Sigmoid colon (tissue), 7 donors: ENCODE measurements around the gene NDUFA5. TPM values are rescaled to one million over a fixed set of nuclear protein-coding genes. Genes with fewer than 3 reads are reported as not detected.

ENCODE experiments used
- DNase-seq: peaks from one replicate; pipeline ENCODE4 v3.0.0-alpha.2; 2019
- H3K27ac ChIP-seq, 4 donors: fragments of 200-600 bp; sonication (generic); one replicate each; pipeline ENCODE4 v1.5.1; 2016 to 2019; ENCODE audit warnings: mild to moderate bottlenecking in 1 of 4
- H3K27me3 ChIP-seq, 3 donors: fragments of 200-600 bp; sonication (generic); one replicate each; pipeline ENCODE4 v1.5.1; 2019; ENCODE audit warnings: mild to moderate bottlenecking in 1 of 3
- H3K36me3 ChIP-seq, 4 donors: fragments of 200-600 bp; sonication (generic); one replicate each; pipeline ENCODE4 v1.5.1; 2016 to 2019
- H3K4me1 ChIP-seq, 4 donors: fragments of 200-600 bp; sonication (generic); one replicate each; pipeline ENCODE4 v1.5.1; 2017 to 2019
- H3K4me3 ChIP-seq, 4 donors: fragments of 200-600 bp; sonication (generic); one replicate each; pipeline ENCODE4 v1.5.1; 2017 to 2019; ENCODE audit warnings: mild to moderate bottlenecking in 2 of 4, moderate library complexity in 1 of 4
- H3K9me3 ChIP-seq, 4 donors: fragments of 200-600 bp in 3 of 4; sonication (generic) in 3 of 4; one replicate each; pipeline versions ENCODE4 v1.5.1 to v1.6.1; 2013 to 2019
- EP300 ChIP-seq, 4 donors: sonication (generic); formaldehyde crosslinking; IDR thresholded peaks; one replicate each; pipeline ENCODE4 v1.6.1; 2017; ENCODE audit warnings: antibody characterized with exemption in 4 of 4
- POLR2A ChIP-seq, 2 donors: fragments of 450-650 bp; IDR thresholded peaks; one replicate each; pipeline ENCODE4 v1.6.1; 2016; ENCODE audit warnings: antibody characterized with exemption in 2 of 2, mild to moderate bottlenecking in 2 of 2, moderate library complexity in 2 of 2
- POLR2AphosphoS5 ChIP-seq, 4 donors: sonication (generic); formaldehyde crosslinking; IDR thresholded peaks; one replicate each; pipeline ENCODE4 v1.6.1; 2017; ENCODE audit warnings: antibody characterized with exemption in 4 of 4
- WGBS, 2 donors: extraction: QIAGEN DNeasy Blood & Tissue Kit; methylation state at CpG; one replicate each; pipeline ENCODE4 v1.1.7; 2013; 5-methylcytosine and 5-hydroxymethylcytosine counted together
- intact Hi-C: fragments of 100-400 bp; cut with DNase I; formaldehyde crosslinking; loops from one replicate; pipeline ENCODE4 v1.15.1; 2023
- polyA plus RNA-seq, 3 donors: library from polyadenylated mRNA; stranded (reverse); fragments of 200-250 nt; gene quantifications; one replicate each; pipeline ENCODE4 v1.2.3, GENCODE V29; 2013
- total RNA-seq, 4 donors: library from RNA; depleted of rRNA; stranded (reverse); fragments of >200 nt; gene quantifications; one replicate each; pipeline ENCODE4 v1.1.0, GENCODE V29; 2016
- TF ChIP-seq, protein P1 (sequence below), 4 experiments: fragments of 450-650 bp in 3 of 4; fragments of 200-600 bp in 1 of 4; IDR thresholded peaks; one replicate each; pipeline ENCODE4 v1.5.1; 2016 to 2019; ENCODE audit warnings: antibody characterized with exemption in 4 of 4, mild to moderate bottlenecking in 3 of 4, moderate library complexity in 2 of 4
- donor health status: healthy with polysubstance abuse.
- donor health status: Bipolar disorder and iron deficiency.
- donor health status: healthy.

Gene NDUFA5
- total and polyA plus RNA-seq, 7 donors: 55.6 to 211 (median 97.4) TPM

DNA sequence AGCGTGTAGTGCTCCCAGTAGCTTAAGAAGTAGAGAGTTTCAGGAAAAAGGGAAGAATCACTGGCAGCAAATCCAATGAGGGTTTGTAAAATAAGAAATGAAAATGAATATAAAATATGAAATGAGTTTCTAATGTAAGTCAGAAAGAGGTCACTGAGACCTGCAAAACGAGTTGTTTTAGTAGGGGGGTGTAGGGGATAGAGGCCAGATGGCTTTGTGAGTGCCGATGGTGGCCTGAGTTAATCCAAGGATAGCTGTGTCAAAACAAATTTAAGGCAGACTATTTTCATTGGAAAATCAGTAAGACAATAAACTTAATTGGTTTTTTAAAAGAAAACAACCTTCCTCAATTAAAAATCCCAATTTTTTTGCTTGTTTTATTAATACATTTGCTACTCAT lies 43.3 kb upstream of the NDUFA5 start:
- H3K4me1 ChIP-seq: no peaks in the 10 kb centered on the region
- 63 to 70% methylated on average over 3 of the region's 3 CpGs for WGBS, 2 donors
- no peaks in the 10 kb centered on the region for H3K9me3 ChIP-seq
- intact Hi-C loops: no loop called here
- no peaks in the 10 kb centered on the region for H3K27me3 ChIP-seq
- H3K4me3 ChIP-seq: no peak overlapping the region
- DNase-seq: no peak
- H3K36me3 ChIP-seq: no peaks in the 10 kb centered on the region
- H3K27ac ChIP-seq: no peak overlapping the region
- TF ChIP-seq POLR2A (IDR thresholded peaks at IDR 0.05): no peak
- TF ChIP-seq, protein P1, sequence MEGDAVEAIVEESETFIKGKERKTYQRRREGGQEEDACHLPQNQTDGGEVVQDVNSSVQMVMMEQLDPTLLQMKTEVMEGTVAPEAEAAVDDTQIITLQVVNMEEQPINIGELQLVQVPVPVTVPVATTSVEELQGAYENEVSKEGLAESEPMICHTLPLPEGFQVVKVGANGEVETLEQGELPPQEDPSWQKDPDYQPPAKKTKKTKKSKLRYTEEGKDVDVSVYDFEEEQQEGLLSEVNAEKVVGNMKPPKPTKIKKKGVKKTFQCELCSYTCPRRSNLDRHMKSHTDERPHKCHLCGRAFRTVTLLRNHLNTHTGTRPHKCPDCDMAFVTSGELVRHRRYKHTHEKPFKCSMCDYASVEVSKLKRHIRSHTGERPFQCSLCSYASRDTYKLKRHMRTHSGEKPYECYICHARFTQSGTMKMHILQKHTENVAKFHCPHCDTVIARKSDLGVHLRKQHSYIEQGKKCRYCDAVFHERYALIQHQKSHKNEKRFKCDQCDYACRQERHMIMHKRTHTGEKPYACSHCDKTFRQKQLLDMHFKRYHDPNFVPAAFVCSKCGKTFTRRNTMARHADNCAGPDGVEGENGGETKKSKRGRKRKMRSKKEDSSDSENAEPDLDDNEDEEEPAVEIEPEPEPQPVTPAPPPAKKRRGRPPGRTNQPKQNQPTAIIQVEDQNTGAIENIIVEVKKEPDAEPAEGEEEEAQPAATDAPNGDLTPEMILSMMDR (IDR thresholded peaks at IDR 0.05): no peak
- TF ChIP-seq POLR2AphosphoS5 (IDR thresholded peaks at IDR 0.05): no peak
- TF ChIP-seq EP300 (IDR thresholded peaks at IDR 0.05): no peak

DNA sequence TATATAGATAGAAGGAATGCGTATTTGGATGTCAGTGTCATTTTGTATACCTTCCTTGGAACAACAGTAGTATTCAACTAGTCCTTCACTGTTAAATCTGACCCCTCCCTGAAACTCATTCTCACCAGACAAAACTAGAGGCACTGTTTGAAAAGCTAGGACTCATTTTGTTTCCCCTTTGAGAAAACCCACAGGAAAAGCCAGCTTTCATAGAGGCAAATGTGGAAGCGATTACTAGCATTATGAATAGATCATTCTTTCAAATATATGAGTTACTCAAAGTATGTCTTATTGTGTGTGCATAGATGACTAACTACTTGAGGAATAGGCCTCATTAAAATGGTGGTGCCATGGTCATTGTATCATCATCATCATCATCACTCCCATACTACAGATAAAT lies 42.1 kb upstream of the NDUFA5 start:
- DNase-seq: no peak
- no peaks in the 10 kb centered on the region for H3K9me3 ChIP-seq
- intact Hi-C loops: no loop called here
- H3K4me1 ChIP-seq: no peaks in the 10 kb centered on the region
- H3K27ac ChIP-seq: no peak overlapping the region
- 88 to 94% methylated on average over 2 of the region's 2 CpGs for WGBS, 2 donors
- no peaks in the 10 kb centered on the region for H3K36me3 ChIP-seq
- no peaks in the 10 kb centered on the region for H3K27me3 ChIP-seq
- TF ChIP-seq EP300 (IDR thresholded peaks at IDR 0.05) (no peak), POLR2A (IDR thresholded peaks at IDR 0.05) (no peak), POLR2AphosphoS5 (IDR thresholded peaks at IDR 0.05) (no peak)
- TF ChIP-seq, protein P1 (IDR thresholded peaks at IDR 0.05): no peak
- no peak overlapping the region for H3K4me3 ChIP-seq

DNA sequence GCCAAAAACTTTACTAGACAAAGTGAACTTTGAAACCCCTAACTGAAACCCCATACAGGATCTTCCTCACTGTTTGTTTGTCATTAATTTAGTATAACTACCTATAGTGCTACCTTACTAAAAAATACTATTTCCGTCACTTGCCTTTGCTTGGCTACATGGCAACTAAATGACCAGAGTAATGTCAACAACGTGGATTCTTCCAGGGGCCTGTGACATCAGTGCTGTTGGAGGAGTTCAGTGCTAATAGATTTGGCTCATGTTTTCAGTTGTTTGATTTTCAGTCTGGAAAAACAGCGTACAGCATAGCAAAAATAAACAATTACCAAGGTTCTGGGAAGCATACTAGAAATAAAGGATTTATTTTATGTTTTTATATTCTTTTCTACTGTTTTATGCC lies 41.0 kb upstream of the NDUFA5 start:
- Histone ChIP-seq H3K36me3 (no peaks in the 10 kb centered on the region), H3K27me3 (no peaks in the 10 kb centered on the region), H3K9me3 (no peaks in the 10 kb centered on the region), H3K27ac (no peak overlapping the region), H3K4me3 (no peak overlapping the region), H3K4me1 (no peaks in the 10 kb centered on the region)
- intact Hi-C loops: no loop called here
- no peak for DNase-seq
- WGBS, 2 donors: 77 to 79% methylated on average over 3 of the region's 3 CpGs
- TF ChIP-seq, protein P1 (IDR thresholded peaks at IDR 0.05): no peak
- no peak for TF ChIP-seq POLR2AphosphoS5 (IDR thresholded peaks at IDR 0.05)
- TF ChIP-seq EP300 (IDR thresholded peaks at IDR 0.05): no peak
- no peak for TF ChIP-seq POLR2A (IDR thresholded peaks at IDR 0.05)

DNA sequence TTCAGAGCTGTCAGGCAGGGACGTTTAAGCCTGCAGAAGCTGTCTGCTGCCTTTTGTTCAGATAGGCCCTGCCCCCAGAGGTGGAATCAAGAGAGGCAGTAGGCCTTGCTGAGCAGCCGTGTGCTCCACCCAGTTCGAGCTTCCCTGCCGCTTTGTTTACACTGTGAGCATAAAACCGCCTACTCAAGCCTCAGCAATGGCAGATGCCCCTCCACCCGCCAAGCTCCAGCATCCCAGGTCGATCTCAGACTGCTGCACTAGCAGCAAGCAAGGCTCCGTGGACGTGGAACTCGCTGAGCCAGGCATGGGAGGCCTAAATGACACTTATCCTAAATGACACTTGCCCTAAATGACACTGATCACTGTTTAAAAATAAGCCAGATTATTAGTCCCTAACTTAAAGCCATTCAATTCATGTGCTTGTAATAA lies 37.2 kb upstream of the NDUFA5 start:
- WGBS, 2 donors: 12 to 47% methylated on average over 10 of the region's 10 CpGs
- Histone ChIP-seq H3K9me3 (no peaks in the 10 kb centered on the region), H3K27me3 (no peaks in the 10 kb centered on the region), H3K4me1 (no peaks in the 10 kb centered on the region), H3K4me3 (no peak overlapping the region), H3K36me3 (no peaks in the 10 kb centered on the region), H3K27ac (no peak overlapping the region)
- DNase-seq: no peak
- TF ChIP-seq, protein P1 (IDR thresholded peaks at IDR 0.05): no peak
- TF ChIP-seq POLR2A (IDR thresholded peaks at IDR 0.05): no peak
- TF ChIP-seq EP300 (IDR thresholded peaks at IDR 0.05): no peak
- no peak for TF ChIP-seq POLR2AphosphoS5 (IDR thresholded peaks at IDR 0.05)
- intact Hi-C loops: no loop called here

DNA sequence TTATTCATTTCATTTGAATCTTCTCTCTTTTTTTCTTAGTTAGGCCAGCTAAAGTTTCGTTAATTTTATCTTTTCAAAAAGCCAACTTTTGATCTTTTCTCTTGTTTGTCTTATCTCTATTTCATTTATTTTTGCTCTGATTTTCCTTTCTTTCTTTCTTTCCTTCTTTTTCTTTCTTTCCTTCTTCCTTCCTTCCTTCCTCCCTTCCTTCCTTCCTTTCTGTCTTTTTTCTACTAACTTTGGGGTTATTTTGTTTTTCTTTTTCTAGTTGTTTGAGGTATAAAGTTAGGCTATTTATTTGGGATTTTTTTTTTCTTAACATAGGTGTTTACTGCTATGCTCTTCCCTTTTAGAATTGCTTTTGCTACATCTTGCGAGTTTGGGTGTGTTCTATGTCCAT lies 30.8 kb upstream of the NDUFA5 start:
- TF ChIP-seq, protein P1 (IDR thresholded peaks at IDR 0.05): no peak
- no peak for TF ChIP-seq EP300 (IDR thresholded peaks at IDR 0.05)
- TF ChIP-seq POLR2AphosphoS5 (IDR thresholded peaks at IDR 0.05): no peak
- Histone ChIP-seq H3K4me1 (no peaks in the 10 kb centered on the region), H3K36me3 (no peaks in the 10 kb centered on the region), H3K27ac (no peak overlapping the region), H3K9me3 (no peaks in the 10 kb centered on the region), H3K27me3 (no peaks in the 10 kb centered on the region), H3K4me3 (no peak overlapping the region)
- WGBS, 2 donors: 87 to 93% methylated on average over 2 of the region's 2 CpGs
- no peak for DNase-seq
- intact Hi-C loops: no loop called here
